HG03280 (cell line): ENCODE data around the gene ZSWIM1.

Experiments used
- ATAC-seq: cut with Tn5 transposase; IDR thresholded peaks from one replicate; pipeline ENCODE4 v1.9.1; 2021; ENCODE audit warnings: mild to moderate bottlenecking, moderate library complexity; ENCODE audit not compliant: unreplicated experiment

ZSWIM1 gene

GRCh38 chr20:45907219-45907948 is 26.4 kb downstream of the ZSWIM1 start:
- ATAC-seq: no peak

- ATAC-seq: no peak
Measured at GRCh38 chr20:45908084-45908483, 27.1 kb downstream of the ZSWIM1 start.

- no peak for ATAC-seq
Measured at GRCh38 chr20:45909336-45909808, 28.3 kb downstream of the ZSWIM1 start.

GRCh38 chr20:45909817-45910669 is 29.0 kb downstream of the ZSWIM1 start:
- ATAC-seq: no peak

- peak; percentile 92 for ATAC-seq
Measured at GRCh38 chr20:45910670-45911485, 29.9 kb downstream of the ZSWIM1 start.

- ATAC-seq: no peak
Measured at GRCh38 chr20:45911486-45912343, 30.7 kb downstream of the ZSWIM1 start, which contains the start of gene PLTP. Gene PLTP, minus strand, starts transcription at chr20:45912155. Its CDS starts 703 bp downstream, at chr20:45911452.

- no peak for ATAC-seq
Measured at GRCh38 chr20:45912344-45912682, 31.3 kb downstream of the ZSWIM1 start.

- ATAC-seq: no peak
Measured at GRCh38 chr20:45913116-45913515, 32.1 kb downstream of the ZSWIM1 start.

GRCh38 chr20:45917790-45918141 is 36.7 kb downstream of the ZSWIM1 start:
- ATAC-seq: no peak

- no peak for ATAC-seq
Measured at GRCh38 chr20:45918182-45918737, 37.2 kb downstream of the ZSWIM1 start.

- no peak for ATAC-seq
Measured at GRCh38 chr20:45918779-45919537, 37.9 kb downstream of the ZSWIM1 start.

- ATAC-seq: no peak
Measured at GRCh38 chr20:45919542-45920399, 38.7 kb downstream of the ZSWIM1 start.

GRCh38 chr20:45920462-45921336 is 39.7 kb downstream of the ZSWIM1 start:
- no peak for ATAC-seq

- no peak for ATAC-seq
Measured at GRCh38 chr20:45921337-45922189, 40.5 kb downstream of the ZSWIM1 start.

- ATAC-seq: no peak
Measured at GRCh38 chr20:45924391-45925261, 43.6 kb downstream of the ZSWIM1 start.
